Trophoblast cell (in vitro differentiated cells and primary cell): ENCODE results near the gene HEXIM1.

Source experiments
- DNase-seq, 2 donors: peaks; one replicate each; pipeline ENCODE4 v3.0.0-alpha.2; 2016
- H2AFZ ChIP-seq: 2 replicates; pipeline ENCODE4 v1.6.1; 2013; ENCODE audit warnings: low read length, moderate library complexity, mild to moderate bottlenecking; ENCODE audit not compliant: insufficient read depth, poor library complexity
- H2AK5ac ChIP-seq: 2 replicates; pipeline ENCODE4 v1.6.1; 2013; ENCODE audit warnings: mild to moderate bottlenecking, low read length
- H2BK120ac ChIP-seq: 2 replicates; pipeline ENCODE4 v1.6.1; 2013; ENCODE audit warnings: low read length, mild to moderate bottlenecking, moderate library complexity; ENCODE audit not compliant: insufficient read depth, poor library complexity
- H2BK12ac ChIP-seq: 2 replicates; pipeline ENCODE4 v1.6.1; 2013; ENCODE audit warnings: mild to moderate bottlenecking, low read length, moderate library complexity
- H2BK5ac ChIP-seq: 2 replicates; pipeline ENCODE4 v1.6.1; 2013; ENCODE audit warnings: low read length, low read depth, moderate library complexity, mild to moderate bottlenecking; ENCODE audit not compliant: poor library complexity
- H3K14ac ChIP-seq: 2 replicates; pipeline ENCODE4 v1.6.1; 2013; ENCODE audit warnings: mild to moderate bottlenecking, low read length
- H3K18ac ChIP-seq: 2 replicates; pipeline ENCODE4 v1.6.1; 2013; ENCODE audit warnings: mild to moderate bottlenecking, low read length
- H3K23ac ChIP-seq: 2 replicates; pipeline ENCODE4 v1.6.1; 2013; ENCODE audit warnings: low read length
- H3K27ac ChIP-seq: 2 replicates; pipeline ENCODE4 v1.5.1; 2013; ENCODE audit warnings: low read depth, mild to moderate bottlenecking, inconsistent platforms, low read length, moderate library complexity
- H3K27me3 ChIP-seq: 2 replicates; pipeline ENCODE4 v1.6.1; 2013; ENCODE audit warnings: inconsistent platforms, mild to moderate bottlenecking, low read length, moderate library complexity; ENCODE audit not compliant: insufficient read depth
- H3K36me3 ChIP-seq, 2 experiments: 1 replicate in 1 of 2; 2 replicates in 1 of 2; pipeline ENCODE4 v1.6.1; 2013; ENCODE audit warnings: low read length in 2 of 2, mild to moderate bottlenecking in 2 of 2, moderate library complexity in 1 of 2; ENCODE audit not compliant: insufficient read depth in 2 of 2, control insufficient read depth in 1 of 2
- H3K4ac ChIP-seq: 2 replicates; pipeline ENCODE4 v1.6.1; 2013; ENCODE audit warnings: low read depth, mild to moderate bottlenecking, low read length, moderate library complexity
- H3K4me1 ChIP-seq, 2 experiments: 1 replicate in 1 of 2; 2 replicates in 1 of 2; pipeline ENCODE4 v1.6.1; 2013; ENCODE audit warnings: low read length in 2 of 2, mild to moderate bottlenecking in 2 of 2, moderate library complexity in 1 of 2; ENCODE audit not compliant: insufficient read depth in 2 of 2, control insufficient read depth in 1 of 2
- H3K4me2 ChIP-seq: 2 replicates; pipeline ENCODE4 v1.6.1; 2013; ENCODE audit warnings: inconsistent platforms, mild to moderate bottlenecking, low read length, moderate library complexity
- H3K4me3 ChIP-seq: 2 replicates; pipeline ENCODE4 v1.5.1; 2013; ENCODE audit warnings: mild to moderate bottlenecking, low read depth, low read length, inconsistent platforms
- H3K79me1 ChIP-seq: one replicate; pipeline ENCODE4 v1.6.1; 2013; ENCODE audit warnings: low read length
- H3K79me2 ChIP-seq: 2 replicates; pipeline ENCODE4 v1.6.1; 2013; ENCODE audit warnings: low read length, mild to moderate bottlenecking; ENCODE audit not compliant: control insufficient read depth, insufficient read depth, poor library complexity
- H3K9ac ChIP-seq: 2 replicates; pipeline ENCODE4 v1.6.1; 2013; ENCODE audit warnings: mild to moderate bottlenecking, low read length
- H3K9me3 ChIP-seq: 2 replicates; pipeline ENCODE4 v1.6.1; 2013; ENCODE audit warnings: low read depth, mild to moderate bottlenecking, control low read depth, inconsistent platforms, low read length; ENCODE audit not compliant: insufficient read depth
- H4K12ac ChIP-seq: 2 replicates; pipeline ENCODE4 v1.6.1; 2013; ENCODE audit warnings: low read depth, mild to moderate bottlenecking, low read length, moderate library complexity
- H4K8ac ChIP-seq: 2 replicates; pipeline ENCODE4 v1.6.1; 2013; ENCODE audit warnings: low read depth, mild to moderate bottlenecking, low read length, moderate library complexity
- H4K91ac ChIP-seq: one replicate; pipeline ENCODE4 v1.6.1; 2013; ENCODE audit warnings: low read depth, mild to moderate bottlenecking, low read length, moderate library complexity
- WGBS: extraction: QIAGEN DNeasy Blood & Tissue Kit; methylation state at CpG from one replicate; pipeline ENCODE4 v1.1.7; 2013; ENCODE audit warnings: missing lambda C conversion rate; ENCODE audit not compliant: insufficient read length, insufficient coverage; ENCODE audit errors: extremely low coverage; 5-methylcytosine and 5-hydroxymethylcytosine counted together

HEXIM1 gene

GRCh38 chr17:45145035-45145389 is 3.3 kb upstream of the HEXIM1 start:
- Histone ChIP-seq H3K9ac (no peak overlapping the region), H3K14ac (peak overlapping the region; percentile 27), H3K9me3 (no peaks in the 10 kb centered on the region), H2BK5ac (no peak overlapping the region), H4K91ac (peak overlapping the region; percentile 90), H3K4me3 (no peak overlapping the region), H3K79me1 (peaks cover 35% of the 10 kb centered on the region), H3K4ac (peak overlapping the region; percentile 8), H3K23ac (no peak overlapping the region), H4K8ac (peak overlapping the region; percentile 92), H2AK5ac (peak overlapping the region; percentile 21), H3K79me2 (peaks cover 20% of the 10 kb centered on the region), H3K27ac (peak overlapping the region; percentile 2), H3K27me3 (no peaks in the 10 kb centered on the region), H3K36me3 (no peaks in the 10 kb centered on the region), H3K4me2 (no peak overlapping the region), H3K4me1 (peaks cover 16 to 21% of the 10 kb centered on the region in 2 experiments), H4K12ac (peak overlapping the region; percentile 73), H3K18ac (no peak overlapping the region), H2BK12ac (peak overlapping the region; percentile 5), H2BK120ac (peak overlapping the region; percentile 18), H2AFZ (peak overlapping the region; percentile 93)
- DNase-seq: no peak
- WGBS: no CpG with 5 or more reads among the region's 8 CpGs

- Histone ChIP-seq H4K12ac (no peak overlapping the region), H3K23ac (no peak overlapping the region), H3K4me3 (no peak overlapping the region), H2AFZ (no peak overlapping the region), H3K4me1 (peaks cover 16 to 21% of the 10 kb centered on the region in 2 experiments), H2BK12ac (peak overlapping the region; percentile 19), H2BK5ac (peak overlapping the region; percentile 38), H3K79me2 (peaks cover 20% of the 10 kb centered on the region), H2BK120ac (peak overlapping the region; percentile 34), H4K8ac (peak overlapping the region; percentile 47), H3K4ac (no peak overlapping the region), H3K18ac (no peak overlapping the region), H2AK5ac (peak overlapping the region; percentile 33), H3K4me2 (no peak overlapping the region), H3K36me3 (no peaks in the 10 kb centered on the region), H3K9ac (no peak overlapping the region), H3K27me3 (no peaks in the 10 kb centered on the region), H3K27ac (no peak overlapping the region), H3K9me3 (no peaks in the 10 kb centered on the region), H4K91ac (peak overlapping the region; percentile 72), H3K14ac (peak overlapping the region; percentile 36), H3K79me1 (peaks cover 35% of the 10 kb centered on the region)
- WGBS: no CpG with 5 or more reads among the region's 10 CpGs
- no peak for DNase-seq
These were observed 2.1 kb upstream of the HEXIM1 start for GRCh38 chr17:45146166-45146565.

DNA sequence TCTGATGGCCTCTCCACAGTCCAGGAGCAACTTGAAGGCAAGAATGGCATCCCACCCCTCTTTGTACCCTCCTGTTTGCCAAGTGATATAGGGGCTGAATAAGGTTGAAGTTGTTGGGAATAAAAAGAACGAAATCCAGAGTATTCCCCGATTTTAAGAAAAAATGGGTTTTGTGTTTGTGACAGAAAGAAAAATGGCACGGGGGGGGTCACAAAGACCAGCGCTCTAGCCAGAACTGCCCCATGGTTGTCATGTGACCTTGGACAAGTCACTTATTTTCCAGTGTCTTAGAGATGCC is 1.7 kb upstream of the HEXIM1 start:
- H3K9me3 ChIP-seq: no peaks in the 10 kb centered on the region
- peaks cover 20% of the 10 kb centered on the region for H3K79me2 ChIP-seq
- H4K91ac ChIP-seq: peak overlapping the region; percentile 72
- peak overlapping the region; percentile 33 for H2AK5ac ChIP-seq
- DNase-seq: no peak
- no peak overlapping the region for H4K12ac ChIP-seq
- H4K8ac ChIP-seq: peak overlapping the region; percentile 47
- peak overlapping the region; percentile 49 for H3K4me2 ChIP-seq
- no peak overlapping the region for H3K27ac ChIP-seq
- no CpG with 5 or more reads among the region's 4 CpGs for WGBS
- H2AFZ ChIP-seq: no peak overlapping the region
- no peaks in the 10 kb centered on the region for H3K36me3 ChIP-seq
- no peak overlapping the region for H3K4me3 ChIP-seq
- H2BK120ac ChIP-seq: peak overlapping the region; percentile 34
- H3K9ac ChIP-seq: no peak overlapping the region
- peak overlapping the region; percentile 36 for H3K14ac ChIP-seq
- H3K4ac ChIP-seq: no peak overlapping the region
- H2BK12ac ChIP-seq: peak overlapping the region; percentile 19
- no peak overlapping the region for H3K18ac ChIP-seq
- no peak overlapping the region for H3K23ac ChIP-seq
- H3K27me3 ChIP-seq: no peaks in the 10 kb centered on the region
- peaks cover 35% of the 10 kb centered on the region for H3K79me1 ChIP-seq
- peak overlapping the region; percentile 38 for H2BK5ac ChIP-seq
- peaks cover 16 to 24% of the 10 kb centered on the region in 2 experiments for H3K4me1 ChIP-seq

GRCh38 chr17:45146890-45147580 is 1.2 kb upstream of the HEXIM1 start:
- WGBS: no CpG with 5 or more reads among the region's 29 CpGs
- peak overlapping the region; percentile 94 for H2BK5ac ChIP-seq
- peak overlapping the region; percentile 67 for H2AFZ ChIP-seq
- H4K91ac ChIP-seq: peak overlapping the region; percentile 92
- peak overlapping the region; percentile 91 for H3K18ac ChIP-seq
- peak overlapping the region; percentile 77 for H2BK120ac ChIP-seq
- H3K36me3 ChIP-seq: no peaks in the 10 kb centered on the region
- peak; percentile 91 to 97 for DNase-seq
- H3K4me1 ChIP-seq: peaks cover 16 to 27% of the 10 kb centered on the region in 2 experiments
- H4K8ac ChIP-seq: peak overlapping the region; percentile 85
- peak overlapping the region; percentile 88 for H3K14ac ChIP-seq
- H3K4me2 ChIP-seq: peak overlapping the region; percentile 49
- no peaks in the 10 kb centered on the region for H3K9me3 ChIP-seq
- H3K27me3 ChIP-seq: no peaks in the 10 kb centered on the region
- H3K79me2 ChIP-seq: peaks cover 20% of the 10 kb centered on the region
- H3K4me3 ChIP-seq: peak overlapping the region; percentile 78
- H4K12ac ChIP-seq: peak overlapping the region; percentile 95
- H3K79me1 ChIP-seq: peaks cover 35% of the 10 kb centered on the region
- no peak overlapping the region for H3K23ac ChIP-seq
- no peak overlapping the region for H2BK12ac ChIP-seq
- H3K27ac ChIP-seq: peak overlapping the region; percentile 95
- H3K9ac ChIP-seq: peak overlapping the region; percentile 1
- H2AK5ac ChIP-seq: peak overlapping the region; percentile 77
- peak overlapping the region; percentile 67 for H3K4ac ChIP-seq
